HFF-Myc (cell line): ENCODE results near the gene SUOX.
A peak's percentile ranks its signal among the peaks of the same experiment; 100 is the strongest.
"Not testable (repeated sequence)": the region's sequence is repeated elsewhere in the genome, so short reads cannot be mapped to it uniquely, and the experiment has no call there.

Experiments
- DNase-seq: peaks from one replicate; pipeline ENCODE4 v3.0.0-alpha.2; 2011; ENCODE audit warnings: low read depth; ENCODE audit errors: extremely low read depth
- H3K4me3 ChIP-seq: replicated peaks from 2 replicates; pipeline ENCODE4 v1.5.1; 2011; ENCODE audit warnings: low read depth, mild to moderate bottlenecking, control low read depth, low read length
- CTCF ChIP-seq: IDR thresholded peaks from 2 replicates; pipeline ENCODE4 v1.5.1; 2012; ENCODE audit warnings: mild to moderate bottlenecking, low read depth, low read length, control low read depth; ENCODE audit errors: missing control alignments

The SUOX gene

GRCh38 chr12:56034586-56035332 lies 37.7 kb downstream of the SUOX start:
- no peak overlapping the region for H3K4me3 ChIP-seq
- TF ChIP-seq CTCF: no peak
- DNase-seq: no peak

DNA sequence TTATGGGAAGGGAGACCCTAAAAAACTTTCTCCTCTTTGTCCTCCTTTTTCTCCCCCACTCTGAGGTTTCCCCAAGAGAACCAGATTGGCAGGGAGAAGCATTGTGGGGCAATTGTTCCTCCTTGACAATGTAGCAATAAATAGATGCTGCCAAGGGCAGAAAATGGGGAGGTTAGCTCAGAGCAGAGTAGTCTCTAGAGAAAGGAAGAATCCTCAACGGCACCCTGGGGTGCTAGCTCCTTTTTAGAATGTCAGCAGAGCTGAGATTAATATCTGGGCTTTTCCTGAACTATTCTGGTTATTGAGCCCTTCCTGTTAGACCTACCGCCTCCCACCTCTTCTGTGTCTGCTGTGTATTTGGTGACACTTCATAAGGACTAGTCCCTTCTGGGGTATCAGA lies 40.1 kb downstream of the SUOX start:
- H3K4me3 ChIP-seq: no peak overlapping the region
- no peak for DNase-seq
- TF ChIP-seq CTCF: no peak

DNA sequence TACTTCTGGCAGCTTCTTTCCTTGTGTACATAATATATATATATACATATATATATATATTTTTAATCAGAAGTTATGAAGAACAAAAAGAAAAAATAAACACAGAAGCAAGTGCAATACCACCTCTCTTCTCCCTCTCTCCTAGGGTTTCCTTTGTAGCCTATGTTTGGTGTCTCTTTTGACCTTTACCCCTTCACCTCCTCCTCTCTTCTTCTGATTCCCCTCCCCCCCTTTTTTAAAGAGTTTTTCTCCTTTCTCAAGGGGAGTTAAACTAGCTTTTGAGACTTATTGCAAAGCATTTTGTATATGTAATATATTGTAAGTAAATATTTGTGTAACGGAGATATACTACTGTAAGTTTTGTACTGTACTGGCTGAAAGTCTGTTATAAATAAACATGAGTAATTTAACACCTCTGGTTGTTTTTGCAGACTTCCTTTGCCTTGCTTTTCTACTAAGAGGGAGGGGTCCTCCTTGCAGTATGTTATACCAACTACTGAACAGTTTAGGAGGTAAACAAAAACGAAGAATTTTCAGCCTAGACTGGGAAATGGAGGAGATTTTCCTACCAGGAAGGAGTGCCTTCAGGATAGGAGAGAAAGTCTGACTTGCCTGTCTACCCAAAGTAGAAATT lies 41.1 kb downstream of the SUOX start:
- no peak for DNase-seq
- no peak for TF ChIP-seq CTCF
- H3K4me3 ChIP-seq: no peak overlapping the region

DNA sequence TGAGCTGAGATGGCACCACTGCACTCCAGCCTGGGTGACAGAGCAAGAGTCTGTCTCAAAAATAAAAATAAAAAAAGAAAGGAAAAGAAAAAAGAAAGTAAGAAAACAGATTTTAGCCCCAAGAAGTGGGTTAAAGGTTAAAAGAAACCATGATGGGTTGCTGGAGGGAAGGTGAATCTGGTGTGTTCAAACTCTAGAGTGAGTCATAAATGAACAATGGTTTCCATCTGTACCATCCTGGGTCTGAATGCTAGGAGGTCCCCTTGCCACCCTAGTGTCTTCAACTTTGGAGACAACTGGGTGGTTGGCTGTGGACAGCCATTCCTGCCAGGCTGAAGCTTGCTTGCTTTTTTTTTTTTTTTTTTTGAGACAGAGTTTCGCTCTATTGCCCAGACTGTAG lies 43.1 kb downstream of the SUOX start:
- TF ChIP-seq CTCF: no peak
- no peak overlapping the region for H3K4me3 ChIP-seq
- DNase-seq: no peak

DNA sequence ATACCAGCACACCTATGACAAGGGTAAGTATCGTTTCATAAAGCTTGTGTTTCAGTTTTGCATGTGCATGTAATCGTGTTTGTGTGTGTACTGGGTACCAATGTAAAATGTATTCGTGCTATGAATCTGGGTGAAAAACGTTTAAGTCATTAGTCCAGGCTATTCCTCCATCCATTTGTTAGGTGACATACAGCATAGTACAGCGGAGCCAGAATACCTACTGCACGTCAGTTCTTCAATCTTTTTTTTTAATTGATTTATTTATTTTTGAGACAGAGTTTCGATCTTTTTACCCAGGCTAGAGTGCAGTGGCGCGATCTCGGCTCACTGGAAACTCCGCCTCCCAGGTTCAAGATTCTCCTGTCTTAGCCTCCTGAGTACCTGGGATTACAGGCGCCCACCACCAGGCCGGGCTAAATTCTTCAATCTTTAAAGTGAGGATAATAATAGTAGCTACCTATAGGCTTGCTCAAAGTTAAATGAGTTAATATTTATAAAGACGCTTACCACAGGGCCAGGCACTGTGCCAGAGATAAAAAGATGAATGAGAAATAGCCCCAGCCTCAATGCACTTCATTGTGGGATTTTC lies 44.0 kb downstream of the SUOX start:
- no peak for TF ChIP-seq CTCF
- H3K4me3 ChIP-seq: peak overlapping the region; percentile 41
- no peak for DNase-seq

- DNase-seq: peak; percentile 100
- TF ChIP-seq CTCF: peak; percentile 39
- H3K4me3 ChIP-seq: peak within 1 kb of the TSS; percentile 95
Measured at GRCh38 chr12:56041552-56042429, 44.7 kb downstream of the SUOX start, which contains the start of gene RPS26. Gene RPS26 (plus strand): TSS chr12:56041918. CDS start chr12:56042167, 249 bp downstream.

DNA sequence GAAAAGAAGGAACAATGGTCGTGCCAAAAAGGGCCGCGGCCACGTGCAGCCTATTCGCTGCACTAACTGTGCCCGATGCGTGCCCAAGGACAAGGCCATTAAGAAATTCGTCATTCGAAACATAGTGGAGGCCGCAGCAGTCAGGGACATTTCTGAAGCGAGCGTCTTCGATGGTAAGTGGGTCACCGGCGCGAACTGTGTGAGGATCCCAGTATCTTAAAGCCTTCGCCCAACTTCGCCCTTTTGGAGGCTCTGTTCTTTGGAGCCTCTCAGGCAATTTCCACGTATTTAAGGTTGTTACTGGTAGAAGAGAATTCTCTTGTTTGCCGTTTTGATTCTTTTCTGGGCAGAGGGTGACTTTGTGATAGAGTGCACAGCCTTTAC lies 45.3 kb downstream of the SUOX start:
- H3K4me3 ChIP-seq: peak overlapping the region; percentile 95

More for the DNA sequence above, 45.3 kb downstream of the SUOX start:
- not testable (repeated sequence) for DNase-seq
